NOMO-1 (cell line): ENCODE results near the gene PEAK1.
"Not testable (repeated sequence)": the region's sequence is repeated elsewhere in the genome, so short reads cannot be mapped to it uniquely, and the experiment has no call there.

Experiments
- DNase-seq, 2 experiments: peaks; one replicate each; lab custom pipeline; 2025; ENCODE audit not compliant: unreplicated experiment in 2 of 2; lab: John Stamatoyannopoulos, UW

The PEAK1 gene

DNA sequence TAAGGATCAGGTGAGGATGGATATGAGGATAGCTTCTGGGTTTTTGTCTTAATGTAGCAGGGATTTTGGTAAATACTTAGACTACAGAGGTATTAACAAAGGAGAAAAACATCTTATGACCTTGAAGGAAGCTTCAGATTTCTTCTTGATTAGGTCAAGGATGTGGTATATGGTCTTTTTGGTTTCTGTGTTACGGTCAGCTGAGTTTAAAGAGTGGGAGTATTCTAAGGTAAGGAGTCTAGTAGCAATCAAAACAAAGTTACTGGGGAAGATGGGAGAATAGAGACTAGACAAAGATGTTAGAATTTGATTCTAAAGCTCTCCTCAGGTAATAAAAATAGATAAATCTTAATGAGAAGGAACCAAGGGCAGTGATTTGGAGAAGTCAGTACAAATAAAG lies 7.0 kb upstream of the PEAK1 start:
- no peak for DNase-seq

DNA sequence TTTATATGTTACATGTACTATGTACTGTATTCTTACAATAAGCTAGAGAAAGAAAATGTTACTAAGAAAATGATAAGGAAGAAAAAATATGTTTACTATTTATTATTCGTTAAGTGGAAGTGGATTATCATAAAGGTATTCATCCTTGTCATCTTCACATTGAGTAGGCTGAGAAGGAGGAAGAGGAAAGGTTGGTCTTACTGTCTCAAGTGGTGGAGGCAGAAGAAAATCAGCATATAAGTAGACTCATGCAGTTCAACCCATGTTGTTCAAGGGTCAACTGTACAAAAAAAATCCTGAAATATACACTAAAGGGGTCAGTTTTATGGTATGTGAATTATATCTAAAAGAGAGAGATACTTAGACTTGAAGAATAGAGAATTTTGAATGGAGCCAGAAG lies 6.5 kb upstream of the PEAK1 start:
- DNase-seq = no peak

GRCh38 chr15:77425104-77425503 lies 5.2 kb upstream of the PEAK1 start:
- DNase-seq = no peak

GRCh38 chr15:77421370-77421700 lies 1.4 kb upstream of the PEAK1 start:
- DNase-seq = peak in 1 of 2 experiments; percentile 25

DNA sequence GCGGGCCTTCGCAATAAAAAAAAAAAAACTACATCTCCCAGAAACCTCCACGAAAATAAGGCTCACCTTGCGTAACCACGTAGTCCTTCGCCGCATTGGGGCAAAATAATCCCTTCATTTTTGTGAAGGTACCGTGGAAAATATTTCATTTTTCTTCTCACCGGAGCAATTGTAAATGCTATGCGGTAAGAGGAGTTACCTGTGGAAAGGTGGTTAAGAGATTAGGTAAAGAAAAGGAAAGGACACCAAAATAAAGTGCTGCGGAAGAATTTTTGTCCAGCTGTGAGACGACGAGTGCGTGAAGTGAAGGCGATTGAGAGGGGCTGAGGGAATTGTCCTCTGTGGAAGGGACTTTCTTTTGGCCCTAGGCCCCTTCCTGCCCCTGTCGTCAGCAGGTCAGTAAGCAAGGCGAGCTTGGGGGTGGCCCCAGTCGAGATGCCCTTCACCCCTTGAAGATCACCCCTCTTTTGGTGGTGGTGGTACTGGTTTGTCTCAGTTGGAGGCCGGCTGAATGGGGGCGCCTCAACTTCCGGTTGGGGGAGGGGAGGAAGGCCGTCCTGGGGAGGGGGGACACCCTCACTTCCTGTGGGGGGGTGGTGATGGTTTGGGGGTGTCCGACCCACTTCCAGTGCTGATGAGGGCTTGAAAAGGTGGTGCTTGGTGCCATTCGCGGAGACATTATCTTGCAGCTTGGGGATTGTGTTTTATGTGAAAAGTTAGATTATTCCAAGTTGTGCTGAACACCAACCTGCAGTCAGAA lies 886 bp upstream of the PEAK1 start, which contains the start of gene HMG20A:
HMG20A (plus strand) TSS at position 279 of the 760 bp plus-strand sequence. CDS start 37,520 bp downstream, outside the sequence.
- DNase-seq = peak; percentile 80 to 84

DNA sequence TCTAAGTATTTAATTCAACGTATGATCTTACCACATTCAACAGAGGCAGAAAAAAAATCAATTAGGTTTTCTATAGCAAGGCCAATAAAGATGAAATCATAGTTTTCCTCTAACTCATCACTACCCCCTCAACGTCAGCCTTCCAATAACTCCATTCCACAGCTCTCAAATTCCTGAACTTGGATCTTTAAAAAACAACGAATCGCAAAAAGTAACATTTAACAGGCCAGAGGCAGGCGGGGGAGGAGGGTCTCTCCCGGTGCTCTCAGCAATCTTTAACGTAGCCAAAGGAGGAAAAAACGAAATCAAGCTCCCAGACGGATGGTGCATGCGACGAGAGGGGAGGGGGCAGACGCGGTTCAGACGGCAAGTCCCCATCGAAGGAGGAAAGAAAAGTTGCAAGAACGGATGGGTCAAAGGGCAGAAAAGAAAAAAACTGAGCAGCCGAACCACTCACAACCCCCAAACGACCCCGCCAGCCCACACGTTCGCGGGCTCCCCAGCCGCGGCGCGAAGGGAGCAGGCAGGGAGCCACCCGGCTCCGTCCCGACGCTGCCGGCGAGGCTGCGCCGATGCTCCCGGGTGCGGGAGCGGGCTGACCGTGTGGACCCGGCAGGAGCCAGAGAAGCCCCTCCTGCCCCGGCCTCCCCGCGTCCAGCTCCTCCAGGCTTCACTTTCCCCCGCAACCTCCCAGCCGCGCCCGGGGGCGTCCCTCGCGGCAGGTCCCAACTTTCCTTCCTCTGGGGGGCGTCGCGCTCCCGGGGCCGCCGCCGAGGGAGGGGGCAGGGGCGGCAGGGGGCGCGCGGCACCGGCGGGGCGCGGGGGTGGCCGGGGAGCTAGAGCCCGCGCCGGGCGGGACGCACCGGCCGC lies 703 bp downstream of the PEAK1 start:
- peak in 1 of 2 experiments; percentile 35 for DNase-seq

- no peak for DNase-seq
These were observed 1.4 kb downstream of the PEAK1 start for GRCh38 chr15:77418391-77418965.

DNA sequence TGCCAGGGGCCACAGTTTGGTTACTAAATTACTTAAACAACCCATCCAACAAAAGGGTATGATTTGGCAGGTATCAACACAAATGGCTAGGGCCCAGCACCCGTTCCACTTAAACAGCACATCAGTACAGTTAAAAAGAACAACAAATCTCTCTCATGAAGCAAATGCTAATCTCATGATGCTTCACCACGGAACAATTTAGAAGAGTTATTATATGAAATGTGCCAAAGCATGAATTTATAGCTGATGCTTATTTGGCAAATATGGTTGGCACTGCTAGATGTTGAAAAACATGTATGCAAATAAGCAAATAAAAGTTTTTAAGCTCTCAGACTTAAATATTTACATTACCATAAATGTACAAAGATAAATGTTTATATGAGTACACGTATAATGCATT lies 2.3 kb downstream of the PEAK1 start:
- no peak for DNase-seq

DNA sequence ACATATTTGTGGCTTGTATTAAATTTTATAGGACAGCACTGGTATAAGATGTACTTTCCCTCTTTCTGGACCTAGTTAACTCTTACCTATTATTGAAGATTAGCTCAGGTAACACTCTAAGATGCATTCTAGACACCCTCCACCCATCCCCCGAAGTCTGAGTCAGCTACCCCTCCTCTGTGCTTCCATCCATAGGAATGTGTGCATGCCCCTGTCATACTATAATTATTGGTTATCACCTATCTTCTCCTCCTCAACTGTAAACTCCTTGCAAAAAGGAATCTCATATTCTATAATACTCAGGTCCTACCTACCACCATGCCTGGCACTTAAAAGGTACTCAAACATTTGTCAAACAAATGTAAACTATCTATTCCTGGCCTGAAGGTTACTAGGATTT lies 3.0 kb downstream of the PEAK1 start:
- no peak for DNase-seq

GRCh38 chr15:77416148-77416455 lies 3.8 kb downstream of the PEAK1 start:
- DNase-seq = no peak

- peak in 1 of 2 experiments; percentile 21 for DNase-seq
These were observed 4.3 kb downstream of the PEAK1 start for GRCh38 chr15:77415450-77416147.

- no peak for DNase-seq
These were observed 5.0 kb downstream of the PEAK1 start for GRCh38 chr15:77414789-77415442.

DNA sequence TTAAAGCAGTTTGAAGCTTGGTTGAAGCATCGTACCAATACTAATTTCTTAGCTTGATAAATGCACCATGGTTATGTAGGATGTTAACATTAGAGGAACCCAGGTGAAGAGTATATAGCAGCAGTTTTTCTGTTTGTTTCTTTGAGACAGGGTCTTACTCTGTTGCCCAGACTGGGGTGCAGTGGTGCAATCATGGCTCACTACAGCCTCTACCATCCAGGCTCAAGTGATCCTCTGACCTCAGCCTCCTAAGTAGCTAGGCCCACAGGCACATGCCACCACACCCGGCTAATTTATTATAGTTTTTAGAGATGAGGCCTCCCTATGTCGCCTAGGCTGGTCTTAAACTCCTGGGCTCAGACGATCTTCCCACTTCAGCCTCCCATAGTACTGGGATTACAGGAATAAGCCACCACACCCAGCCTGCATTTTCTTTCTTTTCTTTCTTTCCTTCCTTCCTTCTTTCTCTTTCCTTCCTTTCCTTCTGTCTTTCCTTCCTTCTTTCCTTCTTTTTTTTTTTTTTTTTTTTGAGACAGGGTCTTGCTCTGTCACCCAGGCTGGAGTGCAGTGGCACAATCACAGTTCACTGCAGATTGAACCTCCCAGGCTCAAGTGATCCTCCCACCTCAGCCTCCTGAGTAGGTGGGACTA lies 6.1 kb downstream of the PEAK1 start:
- no peak for DNase-seq

DNA sequence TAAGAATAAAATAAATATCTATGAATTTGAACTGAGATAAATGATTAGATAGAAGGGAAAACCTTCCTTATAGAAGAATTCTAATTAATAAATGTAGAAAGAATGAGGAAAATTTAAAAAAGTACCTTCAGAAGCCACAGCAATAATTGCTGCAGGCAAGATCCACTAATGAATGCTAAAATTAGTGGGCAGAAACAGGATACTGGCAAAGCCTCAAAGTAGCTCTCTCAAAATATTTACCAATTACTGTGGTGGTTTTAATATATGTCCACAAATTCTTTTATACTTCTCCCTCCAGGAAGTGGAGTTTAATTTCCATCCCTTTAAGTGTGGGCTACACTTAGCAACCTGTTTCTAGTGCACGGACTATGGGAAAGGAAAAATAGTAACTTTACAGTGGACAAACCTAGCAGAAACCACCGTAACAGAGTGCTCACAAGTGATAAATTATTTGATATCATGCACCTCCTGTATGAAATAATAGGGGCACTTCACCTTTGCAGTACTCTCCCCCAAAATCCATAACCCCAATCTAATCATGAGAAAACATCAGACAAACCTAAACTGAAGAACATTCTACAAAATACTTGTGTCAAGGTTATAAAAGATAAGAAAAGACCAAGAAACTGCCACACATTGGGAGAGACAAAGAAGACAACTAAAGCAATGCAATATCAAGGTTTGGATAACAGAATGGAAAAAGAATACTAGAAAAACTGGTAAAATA lies 6.8 kb downstream of the PEAK1 start:
- no peak for DNase-seq

DNA sequence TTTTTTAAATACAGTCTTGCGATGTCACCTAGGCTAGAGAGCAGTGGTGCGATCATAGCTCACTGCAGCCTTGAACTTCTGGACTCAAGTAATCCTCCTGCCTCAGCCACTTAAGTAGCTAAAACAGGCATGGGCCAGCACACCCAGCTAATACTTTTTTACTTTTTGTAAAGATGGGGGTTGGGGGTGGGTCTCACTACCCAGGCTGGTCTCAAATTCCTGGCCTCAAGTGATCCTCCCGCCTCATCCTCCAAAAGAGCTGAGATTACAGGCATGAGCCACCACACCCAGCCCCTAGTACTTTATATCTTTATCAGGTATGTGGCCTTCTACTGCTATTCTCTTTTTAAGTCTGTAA lies 8.3 kb downstream of the PEAK1 start:
- DNase-seq = no peak

- no peak for DNase-seq
These were observed 8.9 kb downstream of the PEAK1 start for GRCh38 chr15:77410701-77411618.

DNA sequence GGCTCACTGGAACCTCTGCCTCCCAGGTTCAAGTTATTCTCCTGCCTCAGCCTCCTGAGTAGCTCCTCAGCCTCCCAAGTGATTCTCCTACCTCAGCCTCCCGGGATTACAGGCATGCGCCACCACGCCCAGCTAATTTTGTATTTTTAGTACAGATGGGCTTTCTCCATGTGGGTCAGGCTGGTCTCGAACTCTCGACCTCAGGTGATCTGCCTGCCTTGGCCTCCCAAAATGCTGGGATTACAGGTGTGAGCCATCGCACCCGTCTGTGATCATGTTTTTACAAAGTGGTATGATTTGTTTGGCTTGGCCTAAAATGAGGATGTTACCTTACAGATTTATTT lies 9.8 kb downstream of the PEAK1 start:
- not testable (repeated sequence) for DNase-seq

GRCh38 chr15:77409259-77410156 lies 10.4 kb downstream of the PEAK1 start:
- DNase-seq = peak in 1 of 2 experiments; percentile 65
